ENCODE results near the gene GOLPH3. TPM values are rescaled to one million over a fixed set of nuclear protein-coding genes. Genes with fewer than 3 reads are reported as not detected.

The GOLPH3 gene
- polyA plus RNA-seq, 1 donor from 2014 or later = 75.8 TPM

- no peaks in the 10 kb centered on the region for H3K9me2 ChIP-seq (ENCODE audit: insufficient read depth, low read length)
- no peak overlapping the region for H3K4me2 ChIP-seq (ENCODE audit: low read length)
- H3K4me3 ChIP-seq (ENCODE audit: low read length) = no peak overlapping the region
- no peak overlapping the region for H3K9ac ChIP-seq (ENCODE audit: low read length)
- H3K9me3 ChIP-seq (ENCODE audit: low read length) = no peaks in the 10 kb centered on the region
- no peaks in the 10 kb centered on the region for H3K27me3 ChIP-seq (ENCODE audit: insufficient read depth, low read depth, low read length)
- no peaks in the 10 kb centered on the region for H4K20me1 ChIP-seq (ENCODE audit: insufficient read depth)
- no peaks in the 10 kb centered on the region for H3K36me3 ChIP-seq (ENCODE audit: insufficient read depth, low read length)
- no peaks in the 10 kb centered on the region for H3F3A ChIP-seq (ENCODE audit: insufficient read depth, low read length, poor library complexity, severe bottlenecking)
- H2AFZ ChIP-seq (ENCODE audit: low read depth, low read length) = no peak overlapping the region
- no peak for TF ChIP-seq MXI1 (conservative IDR thresholded peaks at IDR 0.05; ENCODE audit: poor library complexity, severe bottlenecking)
- TF ChIP-seq, protein P1, sequence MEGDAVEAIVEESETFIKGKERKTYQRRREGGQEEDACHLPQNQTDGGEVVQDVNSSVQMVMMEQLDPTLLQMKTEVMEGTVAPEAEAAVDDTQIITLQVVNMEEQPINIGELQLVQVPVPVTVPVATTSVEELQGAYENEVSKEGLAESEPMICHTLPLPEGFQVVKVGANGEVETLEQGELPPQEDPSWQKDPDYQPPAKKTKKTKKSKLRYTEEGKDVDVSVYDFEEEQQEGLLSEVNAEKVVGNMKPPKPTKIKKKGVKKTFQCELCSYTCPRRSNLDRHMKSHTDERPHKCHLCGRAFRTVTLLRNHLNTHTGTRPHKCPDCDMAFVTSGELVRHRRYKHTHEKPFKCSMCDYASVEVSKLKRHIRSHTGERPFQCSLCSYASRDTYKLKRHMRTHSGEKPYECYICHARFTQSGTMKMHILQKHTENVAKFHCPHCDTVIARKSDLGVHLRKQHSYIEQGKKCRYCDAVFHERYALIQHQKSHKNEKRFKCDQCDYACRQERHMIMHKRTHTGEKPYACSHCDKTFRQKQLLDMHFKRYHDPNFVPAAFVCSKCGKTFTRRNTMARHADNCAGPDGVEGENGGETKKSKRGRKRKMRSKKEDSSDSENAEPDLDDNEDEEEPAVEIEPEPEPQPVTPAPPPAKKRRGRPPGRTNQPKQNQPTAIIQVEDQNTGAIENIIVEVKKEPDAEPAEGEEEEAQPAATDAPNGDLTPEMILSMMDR (IDR thresholded peaks at IDR 0.05; ENCODE audit: poor library complexity, severe bottlenecking) = no peak
- TF ChIP-seq RAD21 (conservative IDR thresholded peaks at IDR 0.05) = no peak
- no peak for TF ChIP-seq POLR2AphosphoS5 (IDR thresholded peaks at IDR 0.05)
- no peak for TF ChIP-seq EP300 (conservative IDR thresholded peaks at IDR 0.05; ENCODE audit: poor library complexity, severe bottlenecking)
- H3K27ac ChIP-seq (ENCODE audit: low read length) = no peak overlapping the region
- H3K79me2 ChIP-seq (replicated peaks; ENCODE audit: insufficient read depth, low read length) = no peaks in the 10 kb centered on the region
Observed at GRCh38 chr5:32202394-32202793, 28.3 kb upstream of the GOLPH3 start.

- Histone ChIP-seq H4K20me1 (ENCODE audit: insufficient read depth) (no peaks in the 10 kb centered on the region), H3K9ac (ENCODE audit: low read length) (no peak overlapping the region), H3K9me3 (ENCODE audit: low read length) (no peaks in the 10 kb centered on the region), H3K79me2 (replicated peaks; ENCODE audit: insufficient read depth, low read length) (no peaks in the 10 kb centered on the region), H3F3A (ENCODE audit: insufficient read depth, low read length, poor library complexity, severe bottlenecking) (no peaks in the 10 kb centered on the region), H3K27ac (ENCODE audit: low read length) (no peak overlapping the region), H3K4me3 (ENCODE audit: low read length) (no peak overlapping the region), H3K4me2 (ENCODE audit: low read length) (no peak overlapping the region), H3K9me2 (ENCODE audit: insufficient read depth, low read length) (no peaks in the 10 kb centered on the region), H3K27me3 (ENCODE audit: insufficient read depth, low read depth, low read length) (no peaks in the 10 kb centered on the region), H2AFZ (ENCODE audit: low read depth, low read length) (no peak overlapping the region), H3K36me3 (ENCODE audit: insufficient read depth, low read length) (no peaks in the 10 kb centered on the region)
- TF ChIP-seq EZH2 (IDR thresholded peaks at IDR 0.05; ENCODE audit: borderline replicate concordance, insufficient read depth, low read length, poor library complexity, severe bottlenecking) = no peak
- TF ChIP-seq EP300 (conservative IDR thresholded peaks at IDR 0.05; ENCODE audit: poor library complexity, severe bottlenecking) = no peak
- no peak for TF ChIP-seq TAF1 (IDR thresholded peaks at IDR 0.05; ENCODE audit: low read depth)
- no peak for TF ChIP-seq SMC3 (conservative IDR thresholded peaks at IDR 0.05; ENCODE audit: poor library complexity)
- TF ChIP-seq RAD21 (conservative IDR thresholded peaks at IDR 0.05) = no peak
- no peak for TF ChIP-seq POLR2AphosphoS5 (IDR thresholded peaks at IDR 0.05)
- TF ChIP-seq, protein P1 (IDR thresholded peaks at IDR 0.05; ENCODE audit: poor library complexity, severe bottlenecking) = no peak
- TF ChIP-seq MXI1 (conservative IDR thresholded peaks at IDR 0.05; ENCODE audit: poor library complexity, severe bottlenecking) = no peak
- no peak for TF ChIP-seq REST (IDR thresholded peaks at IDR 0.05; ENCODE audit: borderline replicate concordance)
Observed at GRCh38 chr5:32201122-32201753, 27.1 kb upstream of the GOLPH3 start.

Measured in neural cell (in vitro differentiated cells).